Tibial artery (tissue), 4 donors: ENCODE results near the gene MYOZ2.
A peak's percentile ranks its signal among the peaks of the same experiment; 100 is the strongest.

ENCODE experiments used
- DNase-seq, 2 donors: peaks; one replicate each; pipeline ENCODE4 v3.0.0-alpha.2; 2019
- H3K27ac ChIP-seq, 2 donors: fragments of 200-600 bp; sonication (generic) in 1 of 2; 1 replicate in 1 of 2; 2 replicates in 1 of 2; pipeline ENCODE4 v1.5.1; 2018 to 2019; ENCODE audit warnings: mild to moderate bottlenecking in 1 of 2
- H3K27me3 ChIP-seq, 2 donors: fragments of 200-600 bp; sonication (generic) in 1 of 2; one replicate each; pipeline versions ENCODE4 v1.5.1 to v1.6.0; 2016 to 2019
- H3K36me3 ChIP-seq, 3 donors: fragments of 200-600 bp; sonication (generic) in 2 of 3; one replicate each; pipeline ENCODE4 v1.5.1; 2016 to 2019; ENCODE audit warnings: mild to moderate bottlenecking in 2 of 3
- H3K4me1 ChIP-seq, 4 donors: fragments of 200-600 bp; sonication (generic) in 2 of 4; 1 replicate in 3 of 4; 2 replicates in 1 of 4; pipeline ENCODE4 v1.5.1; 2016 to 2019
- H3K4me3 ChIP-seq, 2 donors: fragments of 200-600 bp; sonication (generic) in 1 of 2; 1 replicate in 1 of 2; 2 replicates in 1 of 2; pipeline ENCODE4 v1.5.1; 2018 to 2019; ENCODE audit warnings: mild to moderate bottlenecking in 2 of 2
- H3K9me3 ChIP-seq, 3 donors: fragments of 200-600 bp; sonication (generic) in 1 of 3; one replicate each; pipeline ENCODE4 v1.5.1; 2016 to 2019
- CTCF ChIP-seq, 2 experiments: fragments of 200-600 bp in 1 of 2; fragments of 450-650 bp in 1 of 2; IDR thresholded peaks; one replicate each; pipeline ENCODE4 v1.5.1; 2017 to 2019; ENCODE audit warnings: antibody characterized with exemption in 2 of 2, mild to moderate bottlenecking in 1 of 2, moderate library complexity in 1 of 2
- intact Hi-C: fragments of 100-400 bp; cut with DNase I; formaldehyde crosslinking; loops from one replicate; pipeline ENCODE4 v1.15.0; 2023; ENCODE audit warnings: low total_unique reads

MYOZ2 gene

DNA sequence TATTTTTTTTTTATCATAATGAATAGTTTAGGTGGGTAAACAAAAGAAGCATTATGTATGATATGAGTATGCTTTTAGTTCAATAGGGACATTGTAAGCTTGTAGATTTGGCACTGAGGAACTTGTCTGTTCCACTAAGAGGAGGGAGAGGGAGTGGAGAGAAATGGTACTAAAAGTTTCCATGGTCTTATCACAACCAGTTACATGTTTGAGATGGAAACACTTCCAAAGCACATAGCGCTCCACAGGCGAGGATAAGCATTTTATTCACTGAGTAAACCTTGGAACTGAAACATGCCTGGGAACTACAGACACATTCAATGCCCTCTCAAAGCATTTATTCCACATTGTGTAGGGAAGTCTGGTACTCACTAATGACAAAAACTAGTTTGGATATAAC lies 15.5 kb downstream of the MYOZ2 start:
- intact Hi-C loops: no loop called here
- Histone ChIP-seq H3K4me1 (no peaks in the 10 kb centered on the region), H3K4me3 (no peak overlapping the region), H3K36me3 (peaks cover 0 to 6% (median 4%) of the 10 kb centered on the region in 3 donors), H3K27me3 (no peaks in the 10 kb centered on the region), H3K9me3 (no peaks in the 10 kb centered on the region), H3K27ac (peak overlapping the region in 1 of 2 donors; percentile 3)
- TF ChIP-seq CTCF (IDR thresholded peaks at IDR 0.05): no peak
- no peak for DNase-seq

GRCh38 chr4:119152741-119153140 lies 17.1 kb downstream of the MYOZ2 start:
- intact Hi-C loops: no loop called here
- no peak for DNase-seq
- no peaks in the 10 kb centered on the region for H3K9me3 ChIP-seq
- peaks cover 0 to 6% (median 4%) of the 10 kb centered on the region in 3 donors for H3K36me3 ChIP-seq
- no peak overlapping the region for H3K4me3 ChIP-seq
- no peak for TF ChIP-seq CTCF (IDR thresholded peaks at IDR 0.05)
- H3K4me1 ChIP-seq: no peaks in the 10 kb centered on the region
- no peaks in the 10 kb centered on the region for H3K27me3 ChIP-seq
- H3K27ac ChIP-seq: no peak overlapping the region

- no peak for TF ChIP-seq CTCF (IDR thresholded peaks at IDR 0.05)
- no peaks in the 10 kb centered on the region for H3K4me1 ChIP-seq
- no peaks in the 10 kb centered on the region for H3K9me3 ChIP-seq
- no peak for DNase-seq
- intact Hi-C loops: no loop called here
- H3K27me3 ChIP-seq: no peaks in the 10 kb centered on the region
- H3K4me3 ChIP-seq: no peak overlapping the region
- no peaks in the 10 kb centered on the region for H3K36me3 ChIP-seq
- H3K27ac ChIP-seq: no peak overlapping the region
Observed at GRCh38 chr4:119162174-119162573, 26.5 kb downstream of the MYOZ2 start.

- intact Hi-C loops: no loop called here
- Histone ChIP-seq H3K27me3 (no peaks in the 10 kb centered on the region), H3K4me3 (no peak overlapping the region), H3K9me3 (no peaks in the 10 kb centered on the region), H3K36me3 (no peaks in the 10 kb centered on the region), H3K4me1 (no peaks in the 10 kb centered on the region), H3K27ac (no peak overlapping the region)
- TF ChIP-seq CTCF (IDR thresholded peaks at IDR 0.05): no peak
- no peak for DNase-seq
Observed at GRCh38 chr4:119165767-119166166, 30.1 kb downstream of the MYOZ2 start.

DNA sequence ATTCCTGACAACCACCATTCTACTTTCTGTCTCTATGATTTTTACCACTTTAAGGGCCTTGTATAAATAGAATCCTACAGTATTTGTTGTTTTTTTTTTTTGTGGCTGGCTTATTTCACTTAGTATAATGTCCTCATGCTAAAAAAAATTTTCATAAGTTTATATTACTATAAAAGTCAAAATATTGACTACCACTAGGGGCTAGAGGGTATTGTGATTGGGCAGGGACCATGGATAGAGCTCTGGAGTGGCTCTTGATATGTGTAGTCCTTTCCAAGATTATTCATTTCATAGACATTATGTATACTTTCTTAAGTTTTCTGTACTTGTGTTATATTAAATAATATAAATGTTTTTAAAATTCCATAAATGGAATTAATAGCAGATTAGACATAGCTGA lies 34.6 kb downstream of the MYOZ2 start:
- H3K36me3 ChIP-seq: no peaks in the 10 kb centered on the region
- DNase-seq: no peak

More for the DNA sequence above, 34.6 kb downstream of the MYOZ2 start:
- H3K9me3 ChIP-seq: no peaks in the 10 kb centered on the region
- no peak for TF ChIP-seq CTCF (IDR thresholded peaks at IDR 0.05)
- H3K4me1 ChIP-seq: no peaks in the 10 kb centered on the region
- H3K27ac ChIP-seq: no peak overlapping the region
- H3K27me3 ChIP-seq: no peaks in the 10 kb centered on the region
- H3K4me3 ChIP-seq: no peak overlapping the region
- intact Hi-C loops: no loop called here
